ENCODE results near the gene FBXL19. TPM values are rescaled to one million over a fixed set of nuclear protein-coding genes. Genes with fewer than 3 reads are reported as not detected.

Gene FBXL19
- total RNA-seq, 1 experiment from 2014 or later = 58.5 TPM

DNA sequence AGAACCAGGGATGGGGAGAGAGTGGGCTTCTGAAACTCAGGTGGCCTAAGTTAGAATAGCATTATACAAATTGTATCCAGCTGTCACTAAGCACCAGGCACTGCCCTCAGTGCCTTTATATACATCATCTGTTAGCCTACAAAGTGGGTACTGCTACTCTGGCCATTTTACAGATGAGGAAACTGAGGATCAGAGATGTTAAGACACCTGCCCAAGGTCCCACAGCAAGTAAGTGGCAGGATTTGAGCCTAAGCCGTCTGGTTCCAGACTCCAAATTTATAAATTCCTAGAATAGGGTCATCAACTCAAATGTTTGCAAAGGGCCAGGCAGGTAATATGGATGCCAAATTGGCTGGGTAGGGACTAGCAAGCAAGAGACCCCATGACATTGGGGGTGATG lies 27.8 kb downstream of the FBXL19 start:
- DNase-seq (ENCODE audit: low read depth) = no peak
- in situ Hi-C loops (cut with HindIII; ENCODE audit: low pct_unique_long_range_greater_than_20kb, low sequenced_read_pairs) = no loop called here

DNA sequence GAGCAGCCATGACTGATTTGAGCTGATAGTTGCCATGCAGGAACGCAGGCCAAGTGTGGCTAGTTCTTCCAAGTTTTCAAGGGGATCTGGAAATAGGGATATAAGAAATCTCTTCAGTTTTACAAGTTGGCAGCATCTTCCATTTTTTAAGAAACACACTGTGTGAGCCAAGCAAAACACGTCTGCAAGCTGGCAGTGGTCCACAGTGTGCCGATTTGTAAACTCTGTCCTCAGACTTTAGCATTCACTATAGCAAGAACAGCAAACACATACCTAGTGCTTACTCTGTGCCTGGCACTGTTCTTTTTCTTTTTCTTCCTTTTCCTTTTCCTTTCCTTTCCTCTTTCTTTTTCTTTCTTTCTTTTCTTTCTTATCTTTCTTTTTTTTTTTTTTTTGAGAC lies 28.4 kb downstream of the FBXL19 start:
- in situ Hi-C loops (cut with HindIII; ENCODE audit: low pct_unique_long_range_greater_than_20kb, low sequenced_read_pairs) = no loop called here
- no peak for DNase-seq (ENCODE audit: low read depth)

DNA sequence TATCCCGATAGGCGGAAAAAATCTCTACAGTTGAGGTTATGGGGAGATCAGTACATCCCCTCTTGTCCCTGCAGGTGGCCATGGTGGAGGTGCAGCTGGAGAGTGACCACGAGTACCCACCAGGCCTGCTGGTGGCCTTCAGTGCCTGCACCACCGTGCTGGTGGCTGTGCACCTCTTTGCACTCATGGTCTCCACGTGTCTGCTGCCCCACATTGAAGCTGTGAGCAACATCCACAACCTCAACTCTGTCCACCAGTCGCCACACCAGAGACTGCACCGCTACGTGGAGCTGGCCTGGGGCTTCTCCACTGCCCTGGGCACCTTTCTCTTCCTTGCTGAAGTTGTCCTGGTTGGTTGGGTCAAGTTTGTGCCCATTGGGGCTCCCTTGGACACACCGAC lies 29.7 kb downstream of the FBXL19 start:
- DNase-seq (ENCODE audit: low read depth) = no peak
- in situ Hi-C loops (cut with HindIII; ENCODE audit: low pct_unique_long_range_greater_than_20kb, low sequenced_read_pairs) = no loop called here

DNA sequence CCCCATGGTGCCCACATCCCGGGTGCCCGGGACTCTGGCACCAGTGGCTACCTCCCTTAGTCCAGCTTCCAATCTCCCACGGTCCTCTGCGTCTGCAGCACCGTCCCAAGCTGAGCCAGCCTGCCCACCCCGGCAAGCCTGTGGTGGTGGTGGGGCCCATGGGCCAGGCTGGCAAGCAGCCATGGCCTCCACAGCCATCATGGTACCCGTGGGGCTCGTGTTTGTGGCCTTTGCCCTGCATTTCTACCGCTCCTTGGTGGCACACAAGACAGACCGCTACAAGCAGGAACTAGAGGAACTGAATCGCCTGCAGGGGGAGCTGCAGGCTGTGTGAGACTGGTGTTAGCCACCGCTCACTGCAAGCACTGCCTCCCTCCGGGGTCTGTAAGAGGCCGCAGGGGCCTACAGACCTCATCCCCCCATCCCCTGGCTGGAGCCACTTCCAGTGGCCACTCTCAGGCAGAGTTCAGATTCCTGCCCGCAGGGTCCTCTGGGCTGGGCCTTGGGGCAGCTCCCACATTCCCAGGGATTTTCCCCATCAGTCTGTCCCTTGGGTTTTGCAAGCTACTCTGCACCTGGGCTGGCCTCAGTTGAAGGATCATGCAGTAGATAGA lies 30.2 kb downstream of the FBXL19 start:
- DNase-seq (ENCODE audit: low read depth) = peak; percentile 59
- in situ Hi-C loops (cut with HindIII; ENCODE audit: low pct_unique_long_range_greater_than_20kb, low sequenced_read_pairs) = no loop called here

DNA sequence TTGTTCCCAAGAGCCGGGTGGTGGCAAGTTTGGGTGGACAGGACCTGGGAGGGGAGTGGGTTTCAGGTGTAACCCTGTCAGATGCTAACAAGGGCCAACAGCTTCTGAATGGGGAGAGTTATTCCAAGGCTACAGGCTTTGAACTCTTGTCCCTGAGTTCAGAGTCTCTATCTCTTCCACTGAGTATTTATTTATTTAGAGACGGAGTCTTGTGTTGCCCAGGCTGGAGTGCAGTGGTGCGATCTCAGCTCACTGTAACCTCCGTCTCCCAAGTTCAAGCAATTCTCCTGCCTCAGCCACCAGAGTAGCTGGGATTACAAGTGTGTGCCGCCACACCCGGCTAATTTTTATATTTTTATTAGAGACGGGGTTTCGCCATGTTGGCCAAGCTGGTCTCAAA lies 31.6 kb downstream of the FBXL19 start:
- no peak for DNase-seq (ENCODE audit: low read depth)
- in situ Hi-C loops (cut with HindIII; ENCODE audit: low pct_unique_long_range_greater_than_20kb, low sequenced_read_pairs) = no loop called here

DNA sequence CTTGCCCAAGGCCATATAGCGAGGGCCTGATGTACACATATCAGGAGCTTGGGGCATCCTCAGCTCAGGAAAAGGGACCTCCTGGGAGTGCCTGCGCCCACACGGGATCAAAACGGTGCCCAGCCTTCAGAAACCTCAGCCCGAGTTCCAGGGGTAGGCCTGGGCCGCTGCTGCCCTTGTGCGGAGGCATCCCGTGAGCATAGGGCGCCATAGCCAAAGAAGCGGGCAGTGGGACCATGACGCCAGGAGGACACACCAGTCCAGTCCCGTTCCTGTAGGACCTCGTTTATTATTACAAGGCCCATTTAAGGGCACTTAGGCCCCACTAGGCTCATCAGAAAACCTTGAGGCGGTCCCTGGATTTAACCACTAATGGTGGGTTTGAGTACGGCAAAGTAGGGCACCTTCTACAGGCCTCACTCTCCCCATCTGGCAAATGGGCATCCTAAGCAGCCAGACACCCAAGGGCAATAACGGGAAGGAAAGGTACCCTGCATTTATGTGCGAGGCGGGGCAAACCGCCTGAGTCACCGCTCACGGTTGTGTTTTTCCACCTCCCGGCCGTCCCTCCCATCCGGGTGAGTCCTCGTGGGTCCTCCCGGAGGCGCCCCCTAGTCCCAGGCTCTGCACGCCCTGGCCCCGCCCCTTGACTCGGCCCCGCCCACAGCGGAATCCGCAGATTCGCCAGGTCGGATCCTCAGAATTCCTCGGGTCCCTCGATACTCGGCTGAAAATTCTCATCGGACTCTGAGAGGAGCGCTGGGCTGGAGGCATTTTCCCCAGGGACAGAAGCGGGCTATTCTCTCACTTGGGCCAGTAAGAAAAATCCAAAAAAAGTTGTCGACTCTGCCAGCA lies 33.5 kb downstream of the FBXL19 start:
- peak; percentile 90 for DNase-seq (ENCODE audit: low read depth)
- in situ Hi-C loops (cut with HindIII; ENCODE audit: low pct_unique_long_range_greater_than_20kb, low sequenced_read_pairs) = no loop called here

DNA sequence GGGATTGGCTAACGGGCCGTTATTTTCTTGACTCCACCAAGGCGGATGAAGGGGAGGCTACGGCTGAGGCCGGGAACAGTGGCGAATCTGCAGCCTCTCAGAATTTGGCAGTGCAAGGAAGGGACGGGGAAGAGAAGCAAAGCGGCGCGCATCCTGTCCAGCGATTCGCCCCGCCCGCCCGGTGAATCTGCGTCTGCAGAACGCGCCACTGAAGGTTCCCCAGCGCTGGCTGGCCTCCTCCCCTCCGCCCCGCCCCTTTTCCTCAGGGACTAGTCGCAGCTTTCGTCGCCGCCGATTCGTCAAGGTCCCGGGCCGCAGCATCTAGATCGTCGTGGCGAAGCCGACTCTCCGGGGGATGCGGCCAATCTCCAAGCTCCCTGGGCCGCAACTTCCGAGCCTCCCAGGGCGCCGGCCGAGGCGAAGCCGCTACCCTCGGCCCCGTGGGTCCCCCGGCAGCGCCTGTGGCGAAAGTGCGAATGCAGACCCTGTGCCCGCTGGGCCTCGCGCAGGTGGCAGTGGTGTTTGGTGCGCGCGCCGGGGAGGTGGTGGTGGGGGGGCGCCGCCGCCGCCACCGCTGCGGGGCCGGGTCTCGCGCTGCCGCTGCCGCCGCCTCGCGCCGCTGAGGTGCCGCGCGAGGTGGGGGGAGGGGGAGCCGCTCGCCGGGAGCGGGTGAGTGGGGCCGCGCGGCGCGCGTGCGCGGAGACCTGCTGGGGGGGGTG lies 34.2 kb downstream of the FBXL19 start, which contains the start of gene SETD1A:
Gene SETD1A, plus strand, starts transcription at position 299 of the 719 bp plus-strand sequence. CDS start 978 bp downstream, outside the sequence.
- DNase-seq (ENCODE audit: low read depth) = peak; percentile 94

DNA sequence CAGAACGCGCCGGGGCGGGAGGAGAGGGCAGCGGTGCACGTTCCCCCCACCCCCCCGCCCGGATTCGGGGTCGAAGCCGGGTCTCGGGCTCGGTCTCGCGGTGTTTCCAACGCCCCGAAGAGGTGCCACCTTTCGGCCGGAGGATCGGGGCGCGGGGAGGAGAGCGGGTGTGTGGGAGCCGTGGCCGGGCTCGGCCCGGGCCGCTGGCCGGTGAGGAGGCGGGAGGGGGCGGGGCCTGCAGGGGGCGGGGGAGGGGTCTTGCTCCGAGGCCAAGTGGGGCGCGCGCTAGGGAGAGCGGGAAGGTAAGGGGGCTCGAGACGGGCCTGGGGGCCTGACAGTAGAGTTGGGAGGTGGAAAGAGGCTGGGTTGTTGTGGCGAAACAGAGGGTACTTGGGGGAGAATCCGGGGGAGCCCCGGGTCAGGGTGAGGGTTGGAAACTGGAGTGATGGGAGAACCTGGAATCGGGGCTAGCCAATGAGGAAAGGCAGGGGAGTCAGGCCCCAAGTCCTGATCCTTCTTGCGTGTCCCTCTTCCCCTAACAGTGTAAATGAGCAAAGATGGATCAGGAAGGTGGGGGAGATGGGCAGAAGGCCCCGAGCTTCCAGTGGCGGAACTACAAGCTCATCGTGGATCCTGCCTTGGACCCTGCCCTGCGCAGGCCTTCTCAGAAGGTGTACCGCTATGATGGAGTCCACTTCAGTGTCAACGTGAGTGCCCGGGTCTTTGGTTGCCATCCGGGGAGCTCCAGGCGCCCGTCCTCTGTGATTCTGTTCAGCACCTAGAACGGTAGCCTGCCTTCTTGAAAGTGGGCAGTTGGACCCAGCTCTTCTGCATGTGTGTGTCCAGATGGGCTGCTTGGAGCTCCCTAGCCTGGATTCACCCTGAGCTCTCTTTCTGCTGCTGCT lies 35.1 kb downstream of the FBXL19 start:
- no peak for DNase-seq (ENCODE audit: low read depth)
- in situ Hi-C loops (cut with HindIII; ENCODE audit: low pct_unique_long_range_greater_than_20kb, low sequenced_read_pairs) = no loop called here

More for the DNA sequence above, 34.2 kb downstream of the FBXL19 start, which contains the start of gene SETD1A:
- in situ Hi-C loops (cut with HindIII; ENCODE audit: low pct_unique_long_range_greater_than_20kb, low sequenced_read_pairs) = no loop called here

DNA sequence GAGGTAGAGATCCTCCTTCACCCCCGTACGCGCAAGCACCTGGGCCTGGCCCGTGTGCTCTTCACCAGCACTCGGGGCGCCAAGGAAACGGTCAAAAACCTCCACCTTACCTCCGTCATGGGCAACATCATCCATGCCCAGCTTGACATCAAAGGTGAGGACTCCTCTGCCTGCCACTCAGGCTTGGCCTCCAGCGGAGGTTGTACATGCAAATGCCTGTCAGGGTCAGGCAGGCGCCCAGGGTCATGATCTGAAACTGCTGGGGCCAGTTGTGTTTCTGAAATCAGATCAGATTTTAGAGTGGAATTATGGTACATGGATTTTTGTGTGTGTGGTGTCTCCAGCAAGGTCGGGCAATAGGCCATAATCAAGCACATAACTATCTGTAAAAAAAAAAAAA lies 38.0 kb downstream of the FBXL19 start:
- in situ Hi-C loops (cut with HindIII; ENCODE audit: low pct_unique_long_range_greater_than_20kb, low sequenced_read_pairs) = no loop called here
- no peak for DNase-seq (ENCODE audit: low read depth)

DNA sequence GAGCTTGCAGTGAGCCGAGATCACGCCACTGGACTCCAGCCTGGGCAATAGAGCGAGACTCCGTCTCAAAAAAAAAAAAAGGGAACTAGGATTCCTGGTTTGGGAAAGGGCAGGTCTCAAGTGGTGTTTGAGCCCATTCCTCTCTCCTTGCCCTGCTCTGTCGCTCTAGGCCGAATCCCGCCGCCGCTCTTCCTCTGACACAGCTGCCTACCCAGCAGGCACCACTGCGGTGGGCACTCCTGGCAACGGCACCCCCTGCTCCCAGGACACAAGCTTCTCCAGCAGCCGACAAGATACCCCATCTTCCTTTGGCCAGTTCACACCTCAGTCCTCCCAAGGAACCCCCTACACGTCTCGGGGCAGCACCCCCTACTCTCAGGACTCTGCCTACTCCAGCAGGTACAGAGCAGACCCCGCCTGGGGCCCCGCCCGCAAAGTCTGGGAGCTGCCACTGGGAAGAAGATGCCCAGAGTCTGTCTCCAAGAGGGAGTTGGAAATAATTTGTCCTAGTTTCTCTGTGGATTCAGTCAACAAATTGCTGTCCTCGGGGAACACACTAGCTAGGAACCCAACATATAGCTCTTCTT lies 40.6 kb downstream of the FBXL19 start:
- no peak for DNase-seq (ENCODE audit: low read depth)
- in situ Hi-C loops (cut with HindIII; ENCODE audit: low pct_unique_long_range_greater_than_20kb, low sequenced_read_pairs) = no loop called here

DNA sequence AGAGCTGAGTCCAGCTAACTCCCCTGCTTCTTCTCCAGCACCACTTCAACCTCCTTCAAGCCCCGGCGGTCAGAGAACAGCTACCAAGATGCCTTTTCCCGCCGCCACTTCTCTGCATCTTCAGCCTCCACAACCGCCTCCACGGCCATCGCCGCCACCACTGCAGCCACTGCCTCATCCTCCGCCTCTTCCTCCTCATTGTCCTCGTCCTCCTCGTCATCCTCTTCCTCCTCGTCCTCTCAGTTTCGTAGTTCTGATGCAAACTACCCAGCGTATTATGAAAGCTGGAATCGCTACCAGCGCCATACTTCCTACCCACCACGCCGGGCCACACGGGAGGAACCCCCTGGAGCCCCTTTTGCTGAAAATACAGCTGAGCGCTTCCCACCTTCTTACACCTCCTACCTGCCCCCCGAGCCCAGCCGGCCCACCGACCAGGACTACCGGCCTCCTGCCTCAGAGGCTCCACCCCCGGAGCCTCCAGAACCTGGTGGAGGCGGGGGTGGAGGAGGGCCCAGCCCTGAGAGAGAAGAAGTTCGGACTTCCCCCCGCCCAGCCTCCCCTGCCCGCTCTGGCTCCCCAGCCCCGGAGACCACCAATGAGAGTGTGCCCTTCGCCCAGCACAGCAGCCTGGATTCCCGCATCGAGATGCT lies 41.3 kb downstream of the FBXL19 start:
- DNase-seq (ENCODE audit: low read depth) = no peak
- in situ Hi-C loops (cut with HindIII; ENCODE audit: low pct_unique_long_range_greater_than_20kb, low sequenced_read_pairs) = no loop called here

DNA sequence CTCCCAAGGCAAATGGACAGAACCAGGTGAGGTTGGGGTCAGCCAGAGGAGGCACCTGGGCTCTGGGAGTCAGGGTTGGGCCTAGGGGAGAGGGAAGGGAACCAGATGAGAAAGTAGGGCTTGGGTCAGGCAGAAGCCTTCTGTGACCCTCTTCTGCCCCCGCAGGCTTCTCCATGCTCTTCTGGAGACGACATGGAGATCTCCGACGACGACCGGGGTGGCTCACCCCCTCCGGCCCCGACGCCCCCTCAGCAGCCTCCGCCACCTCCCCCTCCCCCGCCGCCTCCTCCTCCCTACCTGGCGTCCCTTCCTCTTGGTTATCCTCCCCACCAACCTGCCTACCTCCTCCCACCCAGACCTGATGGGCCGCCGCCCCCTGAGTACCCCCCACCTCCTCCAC lies 42.1 kb downstream of the FBXL19 start:
- in situ Hi-C loops (cut with HindIII; ENCODE audit: low pct_unique_long_range_greater_than_20kb, low sequenced_read_pairs) = no loop called here
- no peak for DNase-seq (ENCODE audit: low read depth)

DNA sequence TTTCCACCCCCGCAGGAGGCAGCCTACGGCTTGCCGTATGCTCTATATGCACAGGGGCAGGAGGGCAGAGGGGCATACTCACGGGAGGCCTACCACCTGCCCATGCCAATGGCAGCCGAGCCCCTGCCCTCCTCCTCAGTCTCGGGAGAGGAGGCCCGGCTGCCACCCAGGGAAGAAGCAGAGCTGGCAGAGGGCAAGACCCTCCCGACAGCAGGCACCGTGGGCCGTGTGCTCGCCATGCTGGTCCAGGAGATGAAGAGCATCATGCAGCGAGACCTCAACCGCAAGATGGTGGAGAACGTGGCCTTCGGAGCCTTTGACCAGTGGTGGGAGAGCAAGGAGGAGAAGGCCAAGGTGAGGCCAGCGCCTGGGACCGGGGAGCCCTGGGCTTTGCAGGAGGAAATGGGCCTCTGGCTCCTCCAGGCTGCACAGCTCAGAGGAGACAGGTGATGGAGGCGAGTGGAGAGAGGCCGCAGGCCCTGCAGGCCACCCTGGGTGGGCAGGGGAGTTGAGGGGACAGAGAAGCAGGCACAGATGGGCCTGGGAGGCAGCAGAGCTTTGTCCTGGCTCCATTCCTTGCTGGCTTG lies 42.8 kb downstream of the FBXL19 start:
- in situ Hi-C loops (cut with HindIII; ENCODE audit: low pct_unique_long_range_greater_than_20kb, low sequenced_read_pairs) = no loop called here
- DNase-seq (ENCODE audit: low read depth) = no peak

DNA sequence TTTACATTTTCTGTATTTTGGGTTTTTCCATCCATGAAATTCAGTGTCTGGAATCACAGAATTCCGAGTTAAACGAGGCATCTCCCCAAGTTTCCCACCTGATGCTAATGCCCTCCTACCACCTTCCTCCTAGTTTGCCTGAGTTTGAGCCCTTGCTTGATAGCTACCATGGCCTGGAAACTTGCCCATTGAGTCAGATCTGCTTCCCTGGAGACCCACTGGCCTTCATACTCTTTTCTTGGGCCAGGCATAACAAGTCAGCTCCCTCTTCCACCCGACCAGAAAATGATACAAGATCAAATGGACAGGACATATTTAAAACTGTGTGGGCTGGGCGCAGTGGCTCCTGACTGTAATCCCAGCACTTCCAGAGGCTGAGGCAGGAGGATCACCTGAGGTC lies 44.4 kb downstream of the FBXL19 start:
- no peak for DNase-seq (ENCODE audit: low read depth)
- in situ Hi-C loops (cut with HindIII; ENCODE audit: low pct_unique_long_range_greater_than_20kb, low sequenced_read_pairs) = no loop called here

DNA sequence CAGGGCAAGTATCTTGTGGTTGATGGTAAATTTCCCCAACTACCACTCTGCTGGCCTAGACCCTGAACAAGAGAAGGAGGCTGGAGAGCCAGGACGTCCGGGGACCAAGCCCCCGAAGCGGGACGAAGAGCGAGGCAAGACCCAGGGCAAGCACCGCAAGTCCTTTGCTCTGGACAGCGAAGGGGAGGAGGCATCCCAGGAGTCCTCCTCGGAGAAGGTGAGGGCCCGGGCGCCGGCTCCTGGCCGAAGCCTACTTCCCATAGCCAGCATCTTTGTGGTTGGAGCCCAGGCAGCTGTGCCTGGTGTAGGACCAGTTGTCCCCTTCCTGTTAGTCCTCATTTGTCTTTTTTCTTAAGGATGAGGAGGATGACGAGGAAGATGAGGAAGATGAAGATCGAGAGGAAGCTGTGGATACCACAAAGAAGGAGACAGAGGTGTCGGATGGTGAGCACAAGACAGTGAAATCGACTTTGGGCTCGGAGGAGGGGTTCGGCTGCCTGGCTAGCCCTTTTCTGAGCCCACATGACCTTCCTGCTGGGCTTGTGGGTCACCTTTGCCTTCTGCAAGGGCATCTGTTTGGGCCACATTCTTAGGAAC lies 46.0 kb downstream of the FBXL19 start:
- no peak for DNase-seq (ENCODE audit: low read depth)
- in situ Hi-C loops (cut with HindIII; ENCODE audit: low pct_unique_long_range_greater_than_20kb, low sequenced_read_pairs) = no loop called here

DNA sequence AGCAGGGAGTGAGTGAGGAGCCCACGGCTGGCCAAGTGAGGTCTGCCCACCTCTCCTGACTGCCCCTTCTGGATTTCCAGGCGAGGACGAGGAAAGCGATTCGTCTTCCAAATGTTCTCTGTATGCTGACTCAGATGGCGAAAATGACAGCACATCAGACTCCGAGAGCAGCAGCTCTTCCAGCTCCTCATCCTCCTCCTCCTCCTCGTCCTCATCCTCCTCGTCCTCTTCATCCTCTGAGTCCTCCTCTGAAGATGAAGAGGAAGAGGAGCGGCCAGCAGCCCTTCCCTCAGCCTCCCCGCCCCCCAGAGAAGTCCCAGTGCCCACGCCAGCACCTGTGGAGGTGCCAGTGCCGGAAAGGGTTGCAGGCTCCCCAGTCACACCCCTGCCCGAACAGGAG lies 47.9 kb downstream of the FBXL19 start:
- in situ Hi-C loops (cut with HindIII; ENCODE audit: low pct_unique_long_range_greater_than_20kb, low sequenced_read_pairs) = no loop called here
- no peak for DNase-seq (ENCODE audit: low read depth)

DNA sequence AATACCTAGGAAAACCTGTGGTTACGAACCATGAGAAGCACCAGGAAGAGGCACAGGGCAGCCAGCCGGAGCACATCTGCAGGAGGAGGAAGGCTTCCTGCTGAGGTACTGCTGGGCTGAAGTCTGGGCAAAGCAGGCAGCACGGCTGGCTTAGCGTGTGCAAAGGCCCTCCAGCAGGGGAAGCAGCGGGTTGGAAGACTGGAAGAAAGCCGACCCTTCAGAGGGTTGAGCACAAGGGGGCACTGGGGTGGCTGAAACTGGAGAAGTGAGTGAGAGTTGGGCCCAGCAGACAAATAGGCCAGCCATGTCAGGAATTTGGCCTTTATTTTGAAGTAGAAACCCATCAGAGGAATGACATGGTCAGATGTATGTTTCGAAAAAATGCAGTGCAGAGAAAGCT lies 49.5 kb downstream of the FBXL19 start:
- in situ Hi-C loops (cut with HindIII; ENCODE audit: low pct_unique_long_range_greater_than_20kb, low sequenced_read_pairs) = no loop called here
- DNase-seq (ENCODE audit: low read depth) = no peak
